Eye (tissue), 1 donor: Measurements from ENCODE around the gene CLDN7.

Experiments used
- DNase-seq: peaks from one replicate; pipeline ENCODE4 v3.0.0-alpha.2; 2015

The CLDN7 gene

GRCh38 chr17:7285679-7286078 is 23.4 kb upstream of the CLDN7 start:
- no peak for DNase-seq

GRCh38 chr17:7284911-7285310 is 22.6 kb upstream of the CLDN7 start:
- DNase-seq: no peak

- no peak for DNase-seq
Observed at GRCh38 chr17:7283471-7284216, 21.4 kb upstream of the CLDN7 start.

GRCh38 chr17:7282752-7283321 is 20.6 kb upstream of the CLDN7 start:
- DNase-seq: peak; percentile 3

- no peak for DNase-seq
Observed at GRCh38 chr17:7281953-7282751, 19.9 kb upstream of the CLDN7 start.

GRCh38 chr17:7281074-7281952 is 19.0 kb upstream of the CLDN7 start, which contains the start of gene SLC2A4:
TSS of gene SLC2A4 (plus strand) at chr17:7281718. CDS start at chr17:7281935, 217 bp downstream.
- DNase-seq: peak; percentile 97

GRCh38 chr17:7280519-7281073 is 18.3 kb upstream of the CLDN7 start:
- DNase-seq: peak; percentile 96

- DNase-seq: no peak
Observed at GRCh38 chr17:7279448-7279847, 17.2 kb upstream of the CLDN7 start.

- DNase-seq: no peak
Observed at GRCh38 chr17:7266784-7267183, 4.5 kb upstream of the CLDN7 start.

- DNase-seq: no peak
Observed at GRCh38 chr17:7263801-7264078, 1.5 kb upstream of the CLDN7 start.

GRCh38 chr17:7262935-7263800 is 890 bp upstream of the CLDN7 start:
- peak; percentile 29 for DNase-seq

- DNase-seq: peak; percentile 29
Observed at GRCh38 chr17:7261379-7262191, 693 bp downstream of the CLDN7 start.

- peak; percentile 61 for DNase-seq
Observed at GRCh38 chr17:7260651-7261378, 1.5 kb downstream of the CLDN7 start.

- no peak for DNase-seq
Observed at GRCh38 chr17:7260151-7260550, 2.1 kb downstream of the CLDN7 start.

- no peak for DNase-seq
Observed at GRCh38 chr17:7259555-7259889, 2.8 kb downstream of the CLDN7 start.

- DNase-seq: no peak
Observed at GRCh38 chr17:7258731-7259554, 3.3 kb downstream of the CLDN7 start.

- DNase-seq: no peak
Observed at GRCh38 chr17:7256766-7257456, 5.4 kb downstream of the CLDN7 start.

- DNase-seq: no peak
Observed at GRCh38 chr17:7254511-7254910, 7.8 kb downstream of the CLDN7 start.

GRCh38 chr17:7253082-7253481 is 9.2 kb downstream of the CLDN7 start:
- DNase-seq: no peak
